ENCODE data around the gene SH3PXD2A. TPM values are rescaled to one million over a fixed set of nuclear protein-coding genes. Genes with fewer than 3 reads are reported as not detected.

Gene SH3PXD2A
- total and polyA plus RNA-seq, 7 donors: 19.0 to 58.2 (median 24.5) TPM

- Histone ChIP-seq H3K27ac (peak overlapping the region in 1 of 4 donors; percentile 44), H3K27me3 (no peaks in the 10 kb centered on the region), H3K36me3 (peaks cover 17 to 60% (median 21%) of the 10 kb centered on the region in 4 donors), H3K4me3 (no peak overlapping the region), H3K9me3 (no peaks in the 10 kb centered on the region), H3K4me1 (no peaks in the 10 kb centered on the region)
- WGBS, 2 donors: 92 to 94% methylated on average over 15 of the region's 15 CpGs
- intact Hi-C loops (cut with DNase I): loop anchor here (10.0 kb wide), 1 partner anchor 453 kb away; the partner anchor contains the start of gene ITPRIP
- no peak for DNase-seq
- TF ChIP-seq POLR2A (IDR thresholded peaks at IDR 0.05) (no peak), EP300 (IDR thresholded peaks at IDR 0.05) (no peak), CTCF (IDR thresholded peaks at IDR 0.05) (no peak), POLR2AphosphoS5 (IDR thresholded peaks at IDR 0.05) (no peak)
These were observed 26.3 kb upstream of the SH3PXD2A start for GRCh38 chr10:103881416-103882284.

GRCh38 chr10:103879831-103880230 lies 24.5 kb upstream of the SH3PXD2A start:
- TF ChIP-seq CTCF (IDR thresholded peaks at IDR 0.05): no peak
- no peak for TF ChIP-seq EP300 (IDR thresholded peaks at IDR 0.05)
- no peak for TF ChIP-seq POLR2A (IDR thresholded peaks at IDR 0.05)
- Histone ChIP-seq H3K27ac (no peak overlapping the region), H3K27me3 (no peaks in the 10 kb centered on the region), H3K4me1 (no peaks in the 10 kb centered on the region), H3K4me3 (no peak overlapping the region), H3K36me3 (peaks cover 17 to 60% (median 21%) of the 10 kb centered on the region in 4 donors), H3K9me3 (no peaks in the 10 kb centered on the region)
- DNase-seq: no peak
- WGBS, 2 donors: 97% methylated on average over 7 of the region's 7 CpGs
- intact Hi-C loops (cut with DNase I): loop anchor here (10.0 kb wide), 1 partner anchor 455 kb away; the partner anchor contains the start of gene ITPRIP

GRCh38 chr10:103879409-103879808 lies 24.0 kb upstream of the SH3PXD2A start:
- H3K36me3 ChIP-seq: peaks cover 17 to 60% (median 21%) of the 10 kb centered on the region in 4 donors
- 91 to 92% methylated on average over 9 of the region's 9 CpGs for WGBS, 2 donors

GRCh38 chr10:103877861-103878260 lies 22.5 kb upstream of the SH3PXD2A start:
- H3K4me3 ChIP-seq: no peak overlapping the region
- peaks cover 17 to 53% (median 21%) of the 10 kb centered on the region in 4 donors for H3K36me3 ChIP-seq
- intact Hi-C loops (cut with DNase I): no loop called here
- H3K9me3 ChIP-seq: no peaks in the 10 kb centered on the region
- no peaks in the 10 kb centered on the region for H3K4me1 ChIP-seq
- H3K27me3 ChIP-seq: no peaks in the 10 kb centered on the region
- WGBS, 2 donors: 96% methylated on average over 1 of the region's 1 CpG
- DNase-seq: no peak
- TF ChIP-seq POLR2A (IDR thresholded peaks at IDR 0.05) (no peak), CTCF (IDR thresholded peaks at IDR 0.05) (no peak), EP300 (IDR thresholded peaks at IDR 0.05) (no peak), POLR2AphosphoS5 (IDR thresholded peaks at IDR 0.05) (no peak)
- no peak overlapping the region for H3K27ac ChIP-seq

More at GRCh38 chr10:103879409-103879808, 24.0 kb upstream of the SH3PXD2A start:
- H3K4me3 ChIP-seq: no peak overlapping the region
- H3K4me1 ChIP-seq: no peaks in the 10 kb centered on the region
- TF ChIP-seq CTCF (IDR thresholded peaks at IDR 0.05) (no peak), POLR2A (IDR thresholded peaks at IDR 0.05) (no peak)
- no peaks in the 10 kb centered on the region for H3K9me3 ChIP-seq
- no peak for DNase-seq
- intact Hi-C loops (cut with DNase I): no loop called here
- H3K27ac ChIP-seq: no peak overlapping the region
- H3K27me3 ChIP-seq: no peaks in the 10 kb centered on the region

Measured in sigmoid colon (tissue), 7 donors.